ENCODE results near the gene EFTUD2. TPM values are rescaled to one million over a fixed set of nuclear protein-coding genes. Genes with fewer than 3 reads are reported as not detected.
"Not testable (repeated sequence)": the region's sequence is repeated elsewhere in the genome, so short reads cannot be mapped to it uniquely, and the experiment has no call there.

EFTUD2 gene
- 132 TPM for polyA plus RNA-seq (ENCODE audit: insufficient read length)
- long read RNA-seq, donor 1, full-length matches to known transcripts: 9 of 9 reads
- long read RNA-seq, donor 1, partial matches to known transcripts: 0 of 9 reads
- long read RNA-seq, donor 1, other reads (novel, unspliced or antisense): 0 of 9 reads
- long read RNA-seq, donor 2, full-length matches to known transcripts: 9 of 14 reads
- long read RNA-seq, donor 2, partial matches to known transcripts: 5 of 14 reads
- long read RNA-seq, donor 2, other reads (novel, unspliced or antisense): 0 of 14 reads
- long read RNA-seq, donor 3, full-length matches to known transcripts: 8 of 8 reads
- long read RNA-seq, donor 3, partial matches to known transcripts: 0 of 8 reads
- long read RNA-seq, donor 3, other reads (novel, unspliced or antisense): 0 of 8 reads
- long read RNA-seq, donor 4: 0 reads
- long read RNA-seq, donor 5, full-length matches to known transcripts: 12 of 12 reads
- long read RNA-seq, donor 5, partial matches to known transcripts: 0 of 12 reads
- long read RNA-seq, donor 5, other reads (novel, unspliced or antisense): 0 of 12 reads
- long read RNA-seq, donor 6, full-length matches to known transcripts: 9 of 9 reads
- long read RNA-seq, donor 6, partial matches to known transcripts: 0 of 9 reads
- long read RNA-seq, donor 6, other reads (novel, unspliced or antisense): 0 of 9 reads
- long read RNA-seq, donor 7, full-length matches to known transcripts: 11 of 11 reads
- long read RNA-seq, donor 7, partial matches to known transcripts: 0 of 11 reads
- long read RNA-seq, donor 7, other reads (novel, unspliced or antisense): 0 of 11 reads
- long read RNA-seq, donor 8, full-length matches to known transcripts: 4 of 4 reads
- long read RNA-seq, donor 8, partial matches to known transcripts: 0 of 4 reads
- long read RNA-seq, donor 8, other reads (novel, unspliced or antisense): 0 of 4 reads

DNA sequence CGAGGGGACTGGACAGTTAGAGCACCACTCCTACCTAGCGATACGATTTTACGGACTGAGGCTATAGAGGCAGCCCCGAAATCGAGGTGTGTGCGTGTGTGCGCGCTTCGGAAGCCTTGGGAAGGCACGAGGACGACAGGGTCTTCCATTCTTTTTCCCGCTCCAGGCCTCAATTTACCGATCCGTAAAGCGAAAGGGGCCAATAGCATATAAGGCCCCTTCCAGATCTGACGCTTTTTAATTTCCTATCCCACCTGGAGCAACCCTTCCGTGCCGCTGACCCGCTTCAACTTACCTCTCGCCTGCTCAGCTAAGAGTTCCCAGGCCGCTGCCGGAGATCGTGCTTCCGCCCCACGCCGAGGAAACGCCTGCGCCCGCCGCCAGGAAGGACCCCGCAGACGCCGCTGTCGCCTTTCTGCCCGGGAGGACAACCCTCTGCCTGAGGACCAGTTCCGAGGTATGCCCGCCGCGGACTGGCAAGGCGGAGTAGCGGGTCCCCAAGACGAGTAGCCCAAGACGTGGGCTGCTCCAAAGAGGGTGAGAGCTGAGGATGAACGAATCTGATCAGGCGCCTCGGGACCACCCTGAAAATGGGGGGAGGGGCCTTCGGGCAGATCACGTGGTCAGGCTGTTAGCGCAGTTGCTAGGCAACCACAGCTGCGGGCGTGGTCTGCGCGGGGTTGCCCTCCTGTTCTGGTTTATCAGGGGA, at the start of gene EFTUD2:
Gene EFTUD2, minus strand, starts transcription at position 372 of the 709 bp plus-strand sequence. CDS start 4,924 bp downstream, outside the sequence.
- peak; percentile 89 for DNase-seq

DNA sequence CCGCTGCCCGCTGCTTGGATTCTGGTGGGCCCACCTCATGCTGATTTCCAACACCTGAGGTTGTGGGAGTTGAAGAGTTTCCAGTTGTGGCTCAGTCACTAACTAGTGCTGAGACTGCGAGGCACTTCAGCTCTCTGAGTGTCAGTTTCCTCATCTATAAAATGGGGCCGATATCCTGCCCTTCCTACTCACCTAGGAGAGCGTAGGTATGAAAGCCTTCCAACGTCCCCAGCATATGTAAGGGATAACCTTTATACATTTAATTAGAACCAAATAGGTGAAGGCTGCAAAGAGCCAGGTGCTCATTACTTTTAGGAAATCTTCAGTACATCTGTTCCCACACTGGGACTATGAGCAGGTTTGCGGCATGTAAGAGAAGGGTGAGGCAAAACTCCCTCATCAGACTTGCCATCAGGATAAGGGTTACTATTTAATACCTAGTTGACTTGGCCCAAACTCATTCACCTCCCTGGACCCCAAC, 49.1 kb upstream of the EFTUD2 start:
- no peak for DNase-seq

- peak; percentile 92 for DNase-seq
These were observed 48.4 kb upstream of the EFTUD2 start, which contains the start of gene KIF18B for GRCh38 chr17:44947461-44948314. TSS of gene KIF18B (minus strand) at chr17:44947773. CDS start at chr17:44936344, 11,429 bp downstream.

- not testable (repeated sequence) for DNase-seq
These were observed 46.4 kb upstream of the EFTUD2 start for GRCh38 chr17:44945652-44946051.

DNA sequence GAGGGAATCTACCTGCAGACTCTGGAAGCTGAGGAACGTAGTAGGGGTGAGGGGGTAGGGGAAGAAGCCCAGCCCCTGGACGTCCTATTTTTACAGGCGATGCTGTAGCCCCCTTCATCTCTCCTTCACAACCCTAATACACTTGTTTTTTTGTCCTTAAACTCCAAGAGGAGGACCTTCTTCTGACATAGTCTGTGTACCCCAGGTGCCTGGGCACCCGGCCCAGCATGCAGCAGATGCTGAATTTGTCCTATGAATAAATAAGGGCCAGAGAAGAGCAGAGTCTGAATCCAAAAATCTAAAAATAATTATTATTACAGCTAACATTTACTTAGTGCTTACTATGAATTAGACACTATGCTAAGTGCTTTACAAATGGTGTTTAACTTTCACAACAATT, 43.2 kb upstream of the EFTUD2 start:
- no peak for DNase-seq

- no peak for DNase-seq
These were observed 42.6 kb upstream of the EFTUD2 start for GRCh38 chr17:44941712-44942331.

DNA sequence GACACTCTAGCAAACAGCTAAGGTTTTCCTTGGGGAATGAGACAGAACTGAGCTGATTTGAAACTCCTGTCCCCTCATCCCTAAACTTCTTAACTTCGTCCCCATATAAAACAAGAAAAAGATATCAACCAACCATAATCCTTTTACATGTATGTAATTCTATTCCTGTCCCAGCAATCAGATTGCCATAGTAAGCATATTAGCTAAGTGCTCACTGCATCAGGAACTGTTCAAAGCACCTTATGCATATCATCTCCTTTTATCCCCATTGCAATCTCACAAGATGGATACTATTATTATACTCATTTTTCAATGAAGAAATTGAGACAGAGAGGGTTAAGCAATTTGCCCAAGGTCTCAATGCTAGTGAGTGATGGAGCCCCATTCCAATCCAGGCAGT, 41.5 kb upstream of the EFTUD2 start:
- no peak for DNase-seq

GRCh38 chr17:44940317-44940716, 41.1 kb upstream of the EFTUD2 start:
- DNase-seq: no peak

- DNase-seq: no peak
These were observed 35.9 kb upstream of the EFTUD2 start for GRCh38 chr17:44935116-44935515.

- no peak for DNase-seq
These were observed 35.5 kb upstream of the EFTUD2 start for GRCh38 chr17:44934745-44935105.

- no peak for DNase-seq
These were observed 34.8 kb upstream of the EFTUD2 start for GRCh38 chr17:44933824-44934744.

DNA sequence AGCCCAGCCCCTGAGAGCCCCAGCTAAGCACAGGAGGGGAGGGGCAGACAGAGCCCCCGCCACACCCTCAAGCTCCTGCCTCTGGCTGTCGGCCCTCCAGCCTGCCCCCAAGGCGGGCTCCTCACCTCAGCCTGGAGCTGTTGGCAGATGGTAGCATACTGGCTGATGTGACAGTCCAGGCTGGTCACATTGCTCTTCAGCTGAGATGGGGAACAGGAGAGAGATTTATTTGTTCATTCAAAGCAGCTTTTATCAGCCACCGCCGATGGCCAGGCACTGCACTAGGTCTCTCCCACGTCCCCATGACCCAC, 33.5 kb upstream of the EFTUD2 start:
- DNase-seq: no peak

GRCh38 chr17:44932096-44932786, 33.0 kb upstream of the EFTUD2 start:
- DNase-seq: no peak

DNA sequence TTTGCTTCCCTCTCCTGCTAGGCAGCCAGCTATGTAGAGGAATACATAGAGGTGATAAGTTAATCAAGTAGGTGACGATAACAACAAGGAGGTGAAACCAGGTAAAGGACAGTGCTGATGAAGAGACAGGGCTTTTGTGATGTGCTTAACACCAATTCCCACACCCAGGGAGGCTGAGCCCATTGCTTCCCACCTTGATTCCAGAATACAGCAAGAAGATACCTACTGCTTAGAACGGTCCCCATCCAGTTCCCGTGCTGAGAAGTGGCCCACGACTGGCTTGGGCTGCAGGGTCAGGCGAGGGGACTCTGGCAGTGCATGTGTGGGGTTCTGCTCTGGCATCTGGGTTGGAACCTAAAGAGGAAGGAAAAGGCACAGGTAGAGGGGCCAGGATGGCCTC, 32.1 kb upstream of the EFTUD2 start:
- no peak for DNase-seq

DNA sequence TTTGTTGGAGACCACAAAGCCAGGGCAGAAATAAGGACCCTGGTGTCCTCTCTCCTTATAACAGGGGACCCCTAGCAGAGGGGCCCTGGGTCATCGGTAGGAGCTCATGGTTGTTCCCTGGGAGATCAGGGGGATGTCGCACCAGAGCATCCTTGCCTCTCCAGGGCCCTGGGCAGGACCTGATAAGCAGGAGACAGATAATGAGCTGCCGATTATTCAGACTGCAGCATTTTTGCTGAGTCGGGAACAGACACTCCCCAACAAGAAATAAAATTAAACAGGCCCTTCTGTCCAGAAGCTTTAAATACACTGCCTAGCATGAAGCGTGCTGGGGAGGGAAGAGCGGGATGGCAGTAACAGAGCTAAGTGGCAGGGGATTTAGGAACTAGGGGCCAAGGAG, 31.4 kb upstream of the EFTUD2 start:
- DNase-seq: no peak

DNA sequence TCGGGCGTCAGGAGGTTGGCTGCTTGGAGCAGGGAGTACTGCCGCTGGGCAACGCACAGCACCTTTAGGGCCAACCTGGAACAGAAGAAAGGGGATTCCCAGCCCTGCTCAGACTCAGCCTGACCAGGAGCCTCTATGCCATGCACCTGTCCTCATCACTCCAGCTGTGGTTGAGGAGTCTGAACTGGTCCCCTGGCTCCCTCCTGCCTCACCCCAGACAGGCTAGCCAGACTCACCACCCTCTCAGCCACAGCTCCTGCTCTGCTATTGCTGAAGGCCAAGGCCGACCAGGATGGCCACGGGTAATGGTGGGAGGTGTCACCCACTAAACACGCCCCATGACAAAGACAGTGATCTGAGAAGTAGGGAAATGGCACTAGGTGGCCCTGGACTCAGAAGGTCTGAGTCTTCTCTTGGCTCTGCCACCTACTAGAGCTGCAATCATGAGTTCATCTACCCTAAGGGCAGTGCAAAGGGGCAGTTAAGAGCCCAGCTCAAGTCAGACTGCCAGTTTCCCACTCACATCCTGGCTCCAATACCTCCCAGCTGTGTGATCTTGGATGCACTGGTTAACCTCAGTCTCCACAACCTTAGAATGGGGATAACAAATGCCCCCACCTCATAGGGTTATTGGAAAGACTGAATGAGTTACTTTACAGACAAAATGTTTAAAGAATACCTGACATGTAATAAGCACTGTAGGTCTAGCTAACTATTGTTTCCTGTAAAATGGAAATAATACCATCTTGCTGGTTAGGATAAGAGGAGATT, 29.9 kb upstream of the EFTUD2 start:
- no peak for DNase-seq

GRCh38 chr17:44928136-44928535, 28.9 kb upstream of the EFTUD2 start:
- DNase-seq: no peak

- DNase-seq: no peak
These were observed 28.5 kb upstream of the EFTUD2 start for GRCh38 chr17:44927696-44928095.
